HG03558 (cell line): Measurements from ENCODE around the gene RBM10.

Experiments used
- ATAC-seq: cut with Tn5 transposase; IDR thresholded peaks from one replicate; pipeline ENCODE4 v1.9.1; 2021; ENCODE audit warnings: moderate number of reproducible peaks; ENCODE audit not compliant: unreplicated experiment; ENCODE audit errors: extremely low read depth

RBM10 gene

GRCh38 chrX:47214435-47215077 lies 69.5 kb downstream of the RBM10 start:
- ATAC-seq: no peak

GRCh38 chrX:47215291-47215900 lies 70.4 kb downstream of the RBM10 start:
- no peak for ATAC-seq

GRCh38 chrX:47216393-47216925 lies 71.4 kb downstream of the RBM10 start:
- ATAC-seq: no peak

GRCh38 chrX:47217121-47217851 lies 72.3 kb downstream of the RBM10 start:
- no peak for ATAC-seq

- ATAC-seq: peak; percentile 76
Observed at GRCh38 chrX:47217852-47218279, 72.8 kb downstream of the RBM10 start.

GRCh38 chrX:47218280-47218919 lies 73.4 kb downstream of the RBM10 start, which contains the start of gene CDK16:
TSS of gene CDK16 (plus strand) at chrX:47218681. CDS start at chrX:47223558, 4,877 bp downstream.
- peak; percentile 35 for ATAC-seq

- ATAC-seq: no peak
Observed at GRCh38 chrX:47218920-47219815, 74.1 kb downstream of the RBM10 start.

GRCh38 chrX:47221756-47222155 lies 76.7 kb downstream of the RBM10 start:
- no peak for ATAC-seq

- no peak for ATAC-seq
Observed at GRCh38 chrX:47222751-47223350, 77.8 kb downstream of the RBM10 start.

GRCh38 chrX:47223476-47224250 lies 78.6 kb downstream of the RBM10 start:
- no peak for ATAC-seq

- no peak for ATAC-seq
Observed at GRCh38 chrX:47224266-47224895, 79.4 kb downstream of the RBM10 start.

- ATAC-seq: no peak
Observed at GRCh38 chrX:47224896-47225290, 79.9 kb downstream of the RBM10 start.

- no peak for ATAC-seq
Observed at GRCh38 chrX:47226071-47226470, 81.0 kb downstream of the RBM10 start.

GRCh38 chrX:47226531-47227333 lies 81.7 kb downstream of the RBM10 start:
- no peak for ATAC-seq

- ATAC-seq: no peak
Observed at GRCh38 chrX:47227334-47227583, 82.2 kb downstream of the RBM10 start.

GRCh38 chrX:47228550-47229270 lies 83.7 kb downstream of the RBM10 start:
- no peak for ATAC-seq

- ATAC-seq: no peak
Observed at GRCh38 chrX:47229427-47229826, 84.4 kb downstream of the RBM10 start.
